HG03575 (cell line): Measurements from ENCODE around the gene TMEM187.

Experiments
- ATAC-seq: cut with Tn5 transposase; IDR thresholded peaks from one replicate; pipeline ENCODE4 v1.9.1; 2021; ENCODE audit not compliant: unreplicated experiment, insufficient number of reproducible peaks, low FRiP score; ENCODE audit errors: extremely low read depth

The TMEM187 gene, protein sequence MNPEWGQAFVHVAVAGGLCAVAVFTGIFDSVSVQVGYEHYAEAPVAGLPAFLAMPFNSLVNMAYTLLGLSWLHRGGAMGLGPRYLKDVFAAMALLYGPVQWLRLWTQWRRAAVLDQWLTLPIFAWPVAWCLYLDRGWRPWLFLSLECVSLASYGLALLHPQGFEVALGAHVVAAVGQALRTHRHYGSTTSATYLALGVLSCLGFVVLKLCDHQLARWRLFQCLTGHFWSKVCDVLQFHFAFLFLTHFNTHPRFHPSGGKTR

GRCh38 chrX:153972368-153973126 lies at the start of gene TMEM187:
TSS of gene TMEM187 (plus strand) at chrX:153972754. CDS start at chrX:153982063, 9,309 bp downstream.
- ATAC-seq: peak; percentile 25

DNA sequence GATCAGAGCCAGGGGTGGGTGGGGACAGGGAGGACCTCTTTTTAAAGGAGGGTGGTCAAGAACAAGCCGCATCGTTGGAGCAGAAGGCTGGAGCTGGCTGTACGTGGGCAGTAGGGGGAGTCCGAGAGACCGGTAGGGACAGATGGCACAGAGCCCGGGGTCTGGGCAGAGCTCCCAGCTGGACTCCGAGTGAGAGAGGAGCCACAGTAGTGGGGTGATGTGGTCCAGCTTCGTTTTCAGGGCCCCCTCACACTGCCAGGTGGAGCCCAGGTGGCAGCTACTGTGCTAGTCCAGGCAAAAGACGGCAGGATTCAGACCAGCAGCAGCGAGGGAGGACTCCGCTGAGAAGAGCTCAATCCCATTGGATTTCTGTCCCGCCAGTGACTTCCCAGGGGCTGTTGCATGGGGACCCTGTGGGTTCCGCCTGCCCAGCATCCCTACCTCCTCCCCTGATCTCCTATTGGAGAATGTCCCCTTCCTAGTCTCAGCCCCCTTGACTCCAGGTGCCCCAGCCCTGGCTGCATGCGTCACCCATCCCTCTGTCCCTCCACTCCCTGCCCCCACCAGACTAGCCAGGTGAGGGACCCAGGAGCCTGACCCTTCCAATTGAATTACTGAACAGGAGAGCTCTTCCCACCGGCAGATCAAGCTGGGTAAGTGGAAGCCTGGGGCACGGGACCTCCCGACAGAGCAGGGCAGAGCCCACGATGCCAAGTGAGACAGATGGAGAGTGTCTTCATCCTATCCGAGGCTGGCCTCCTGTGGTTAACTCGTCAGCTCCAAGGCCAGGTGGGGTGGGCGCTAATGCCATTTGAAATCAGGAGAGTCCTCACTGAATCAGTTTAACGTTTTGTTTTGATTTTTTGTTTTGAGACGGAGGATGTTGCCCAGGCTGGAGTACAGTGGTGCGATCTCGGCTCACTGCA lies 49.4 kb upstream of the TMEM187 start:
- no peak for ATAC-seq

GRCh38 chrX:153924149-153924861 lies 48.2 kb upstream of the TMEM187 start:
- ATAC-seq: no peak

DNA sequence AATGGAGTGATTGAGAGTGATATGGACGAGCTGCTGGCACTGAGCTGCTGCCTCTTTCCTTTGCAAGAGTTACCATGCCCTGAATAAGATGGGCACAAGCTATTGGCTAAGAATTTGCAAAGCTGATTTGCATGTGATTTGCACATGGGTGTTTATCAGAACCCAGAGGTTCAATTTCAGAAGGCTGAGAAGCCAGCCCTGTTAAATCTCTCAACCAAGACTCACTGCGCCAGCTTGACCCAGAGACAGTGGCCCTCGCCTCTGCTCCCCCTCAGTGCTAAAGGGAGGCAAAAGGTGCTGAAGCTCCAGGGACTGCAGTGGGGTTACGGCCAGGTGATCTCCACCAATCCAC lies 47.2 kb upstream of the TMEM187 start:
- ATAC-seq: no peak

DNA sequence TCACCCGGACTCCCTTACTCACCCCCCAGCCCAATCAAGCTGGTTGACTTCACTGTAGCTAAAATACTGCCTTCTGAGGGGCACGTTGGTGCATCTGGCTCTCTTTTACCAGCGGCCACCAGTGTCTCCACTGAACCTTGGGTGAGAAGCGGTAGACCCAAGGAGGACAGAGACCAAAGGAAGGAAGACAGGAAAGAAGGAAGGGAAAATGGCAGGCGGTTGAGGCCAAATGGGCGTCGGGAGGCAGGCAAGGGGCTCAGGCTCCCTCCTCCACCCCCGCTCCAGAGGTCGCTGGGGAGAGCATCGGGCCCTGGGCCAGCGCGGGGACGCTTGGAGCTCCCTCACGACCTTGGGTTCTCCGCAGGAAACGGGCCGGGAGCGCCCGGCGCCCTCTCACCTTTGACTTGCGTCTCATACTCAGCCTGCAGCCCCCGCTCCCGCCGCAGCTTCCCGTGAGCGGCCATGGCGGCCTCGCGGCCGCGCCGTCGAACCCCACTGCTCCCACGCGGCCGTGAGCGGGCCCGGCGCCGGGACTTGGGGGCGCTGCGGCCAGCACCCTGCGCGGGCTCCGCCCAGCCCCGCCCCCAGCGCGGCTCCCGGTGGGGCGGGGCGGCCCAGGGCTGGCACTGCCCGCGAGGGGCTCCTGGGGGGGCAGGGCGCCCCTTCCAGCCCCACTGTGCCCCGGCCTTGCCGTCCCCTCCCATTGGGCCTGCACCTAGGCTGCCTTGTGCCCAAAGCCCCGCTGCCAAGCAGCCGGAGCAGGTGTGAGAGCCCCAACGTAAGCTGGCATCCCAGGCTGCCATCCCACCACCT lies 46.6 kb upstream of the TMEM187 start, which contains the start of gene ARHGAP4:
Gene ARHGAP4 (minus strand): TSS at position 526 of the 813 bp plus-strand sequence. CDS start 62 bp downstream, at position 464.
- no peak for ATAC-seq

- ATAC-seq: no peak
Observed at GRCh38 chrX:153926552-153926857, 46.0 kb upstream of the TMEM187 start.

DNA sequence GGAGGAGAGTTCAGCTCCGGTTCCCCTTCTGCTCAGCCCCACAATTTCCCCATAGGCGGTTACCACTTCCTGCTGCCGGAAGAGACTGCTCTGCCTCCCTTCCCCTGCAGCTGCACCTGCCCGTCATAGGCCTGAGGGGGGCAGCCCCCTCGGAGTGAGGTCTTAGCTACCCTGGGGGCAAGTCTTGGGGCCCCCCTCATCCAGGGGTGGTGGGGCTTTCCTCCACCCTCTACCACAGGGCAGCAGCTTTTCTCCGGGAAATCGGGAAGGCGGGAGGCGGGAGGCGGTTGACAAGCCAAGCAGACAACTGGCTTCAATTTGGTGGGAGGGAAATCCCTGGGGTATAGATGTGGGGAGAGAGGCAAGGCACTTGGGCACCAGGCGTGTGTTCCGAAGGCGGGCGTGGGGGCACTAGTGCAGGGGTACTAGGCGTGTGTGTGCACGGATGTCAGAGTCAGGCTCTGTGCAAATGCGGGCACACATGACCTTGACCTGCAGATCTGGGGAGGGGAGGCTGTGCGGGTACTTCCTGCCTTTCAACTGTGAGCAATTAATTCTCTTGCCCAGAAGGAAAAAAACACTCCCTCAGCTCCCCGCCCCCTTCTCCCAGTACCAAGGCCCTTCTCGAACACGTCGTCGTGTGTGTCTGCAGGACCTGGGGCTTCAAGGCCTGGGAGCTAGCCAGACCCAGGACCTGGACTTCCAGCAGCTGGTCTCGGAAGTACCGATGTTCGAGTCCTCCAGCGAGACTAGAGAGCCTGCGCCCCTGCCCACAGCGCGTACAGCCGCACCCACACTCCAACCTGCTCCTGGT lies 45.5 kb upstream of the TMEM187 start:
- no peak for ATAC-seq

GRCh38 chrX:153927672-153927921 lies 45.0 kb upstream of the TMEM187 start:
- no peak for ATAC-seq

GRCh38 chrX:153927922-153928760 lies 44.4 kb upstream of the TMEM187 start:
- ATAC-seq: peak; percentile 77

DNA sequence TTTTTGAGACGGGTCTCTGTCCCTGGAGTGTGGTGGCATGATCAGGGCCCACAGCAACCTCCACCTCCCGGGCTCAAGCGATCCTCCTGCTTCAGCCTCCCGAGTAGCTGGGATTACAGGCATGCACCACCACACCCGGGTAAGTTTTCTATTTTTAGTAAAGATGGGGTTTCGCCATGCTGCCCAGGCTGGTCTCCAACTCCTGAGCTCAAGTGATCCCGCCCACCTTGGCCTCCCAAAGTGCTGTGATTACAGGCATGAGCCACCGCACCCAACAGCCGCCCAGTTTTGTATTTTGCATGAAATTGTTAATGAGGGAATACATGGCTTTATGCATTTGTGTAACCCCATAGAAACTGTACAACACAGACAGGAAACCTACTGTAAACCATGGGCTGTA lies 43.7 kb upstream of the TMEM187 start:
- ATAC-seq: no peak

- no peak for ATAC-seq
Observed at GRCh38 chrX:153929576-153929975, 43.0 kb upstream of the TMEM187 start.

DNA sequence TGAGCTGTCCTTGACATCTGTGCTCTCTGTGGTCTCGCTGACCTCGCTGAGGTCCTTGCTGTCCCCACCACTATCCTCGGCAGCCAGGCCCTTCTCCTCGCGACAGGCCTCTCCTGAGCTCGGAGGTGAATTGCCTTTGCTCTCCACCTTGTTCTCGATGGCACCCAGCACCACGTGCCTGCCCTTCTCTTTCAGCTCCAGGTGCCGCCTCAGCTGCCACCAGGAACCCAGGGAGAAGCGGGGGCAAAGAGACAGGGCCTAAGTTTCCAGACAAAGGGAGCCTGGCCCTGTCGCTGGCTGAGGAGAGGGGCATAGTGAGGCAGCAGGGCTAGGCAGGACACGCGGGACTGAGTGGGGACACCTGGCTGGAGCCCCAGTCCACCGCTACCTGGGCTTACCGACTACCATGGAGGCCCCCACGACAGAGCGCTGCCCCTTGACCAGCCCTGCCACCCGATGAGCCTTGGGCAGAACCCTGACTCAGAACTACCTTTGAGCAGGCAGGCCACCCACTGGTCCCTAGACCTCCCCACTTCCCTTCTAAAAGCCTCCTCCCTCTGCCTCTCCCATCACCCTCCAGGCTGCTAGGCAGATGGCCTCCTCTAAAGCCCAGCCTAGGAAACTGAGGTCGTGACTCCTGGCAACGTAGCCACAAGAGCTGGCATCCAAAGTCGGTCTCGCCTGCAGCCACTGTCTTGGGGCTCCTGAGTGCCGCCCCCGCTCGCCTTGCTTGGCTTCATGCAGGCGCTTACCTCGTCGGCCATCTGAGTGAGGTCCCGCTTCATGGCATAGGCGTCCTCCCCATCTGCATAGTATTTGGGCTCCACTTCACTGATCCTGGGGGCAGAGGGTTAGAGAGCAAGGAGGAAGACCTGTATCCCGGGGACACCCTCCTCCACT lies 42.3 kb upstream of the TMEM187 start:
- no peak for ATAC-seq

DNA sequence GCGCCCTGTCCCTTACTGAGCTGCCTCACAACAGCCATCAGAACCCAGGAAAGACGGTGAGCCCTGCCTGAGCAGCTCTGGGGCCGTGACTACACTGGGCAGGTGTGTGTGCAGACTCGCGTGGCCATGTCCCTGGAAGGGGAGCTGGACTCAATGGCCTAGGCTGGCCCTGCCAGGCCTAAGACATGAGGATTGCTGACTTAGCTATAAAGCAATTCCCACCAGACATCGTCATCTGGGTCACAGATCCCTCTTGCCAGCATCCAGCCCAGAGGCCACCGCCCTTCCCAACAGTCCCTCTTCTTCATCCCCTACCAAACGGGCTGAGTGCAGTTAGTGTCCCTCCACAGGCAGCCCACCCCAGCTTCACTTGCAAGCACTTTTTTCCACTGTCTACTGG lies 41.4 kb upstream of the TMEM187 start:
- ATAC-seq: no peak

- ATAC-seq: no peak
Observed at GRCh38 chrX:153931748-153932147, 40.8 kb upstream of the TMEM187 start.

GRCh38 chrX:153932220-153932915 lies 40.2 kb upstream of the TMEM187 start:
- ATAC-seq: no peak

- ATAC-seq: no peak
Observed at GRCh38 chrX:153933748-153934147, 38.8 kb upstream of the TMEM187 start.
